Stimulated activated naive CD8-positive, alpha-beta T cell treated with anti-CD3 and anti-CD28 coated beads, Interleukin-15, Interleukin-2, amounts not matched to agents 100 U/mL and 50 U/mL, for 24 hours (primary cell): ENCODE results near the gene FAM72D.
"Not testable (repeated sequence)": the region's sequence is repeated elsewhere in the genome, so short reads cannot be mapped to it uniquely, and the experiment has no call there.

Experiments
- ATAC-seq: fragments of 150-1000 bp; cut with Tn5 transposase; one replicate; pipeline ENCODE4 v1.10.0; 2021
- DNase-seq: peaks from one replicate; pipeline ENCODE4 v3.0.0; 2021

Gene FAM72D

DNA sequence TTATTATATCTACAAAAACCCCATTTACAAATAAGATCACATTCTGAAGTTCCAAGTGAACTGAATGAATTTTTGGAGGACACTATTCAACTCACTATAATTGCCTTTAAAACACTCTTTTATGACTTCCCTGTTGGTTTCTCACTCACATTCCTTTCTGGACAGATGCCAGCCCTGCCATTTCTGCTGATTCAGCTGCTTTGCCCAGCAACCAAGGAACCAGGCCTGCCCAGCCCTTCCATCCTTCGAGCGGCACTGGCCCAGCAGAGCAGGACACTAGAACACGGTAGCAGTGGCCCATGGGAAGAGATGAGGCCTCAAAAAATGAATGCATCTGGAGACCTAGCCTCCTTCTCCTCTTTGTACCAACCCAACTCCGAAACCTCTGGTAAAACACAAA is 50.5 kb downstream of the FAM72D start:
- not testable (repeated sequence) for DNase-seq, ATAC-seq

DNA sequence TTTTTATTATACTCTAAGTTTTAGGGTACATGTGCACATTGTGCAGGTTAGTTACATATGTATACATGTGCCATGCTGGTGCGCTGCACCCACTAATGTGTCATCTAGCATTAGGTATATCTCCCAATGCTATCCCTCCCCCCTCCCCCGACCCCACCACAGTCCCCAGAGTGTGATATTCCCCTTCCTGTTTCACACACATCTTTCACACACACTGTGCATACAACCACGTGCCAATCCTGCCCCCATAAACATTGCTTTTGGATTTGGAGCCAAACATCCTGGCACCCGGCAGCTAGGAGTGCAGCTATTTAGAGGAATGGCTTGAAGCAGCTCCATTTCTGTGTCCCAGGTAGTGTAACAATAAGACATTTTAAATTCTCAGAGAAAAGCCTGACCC is 51.4 kb downstream of the FAM72D start:
- ATAC-seq, DNase-seq: not testable (repeated sequence)

DNA sequence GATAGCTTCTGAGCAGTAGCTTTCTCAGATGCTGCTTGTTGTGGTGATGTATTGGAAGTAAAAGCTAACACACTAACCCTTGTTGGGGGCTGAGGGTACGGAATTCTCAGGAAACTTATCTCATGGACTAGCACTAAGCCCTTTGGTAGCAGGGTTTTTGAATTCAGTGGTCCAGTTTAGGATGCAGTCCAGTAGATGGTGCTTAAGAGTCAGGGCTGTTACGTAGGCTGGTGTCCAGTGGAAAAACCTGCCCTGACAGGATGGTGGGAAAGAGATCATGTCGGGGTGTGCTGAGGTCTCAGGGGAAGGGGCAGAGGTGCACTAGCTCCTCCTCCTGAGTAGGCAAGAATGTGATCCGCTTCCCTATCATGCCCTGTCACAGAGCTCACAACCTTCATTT is 59.6 kb downstream of the FAM72D start:
- not testable (repeated sequence) for ATAC-seq, DNase-seq

GRCh38 chr1:145155873-145156272 is 60.1 kb downstream of the FAM72D start:
- ATAC-seq, DNase-seq: not testable (repeated sequence)

DNA sequence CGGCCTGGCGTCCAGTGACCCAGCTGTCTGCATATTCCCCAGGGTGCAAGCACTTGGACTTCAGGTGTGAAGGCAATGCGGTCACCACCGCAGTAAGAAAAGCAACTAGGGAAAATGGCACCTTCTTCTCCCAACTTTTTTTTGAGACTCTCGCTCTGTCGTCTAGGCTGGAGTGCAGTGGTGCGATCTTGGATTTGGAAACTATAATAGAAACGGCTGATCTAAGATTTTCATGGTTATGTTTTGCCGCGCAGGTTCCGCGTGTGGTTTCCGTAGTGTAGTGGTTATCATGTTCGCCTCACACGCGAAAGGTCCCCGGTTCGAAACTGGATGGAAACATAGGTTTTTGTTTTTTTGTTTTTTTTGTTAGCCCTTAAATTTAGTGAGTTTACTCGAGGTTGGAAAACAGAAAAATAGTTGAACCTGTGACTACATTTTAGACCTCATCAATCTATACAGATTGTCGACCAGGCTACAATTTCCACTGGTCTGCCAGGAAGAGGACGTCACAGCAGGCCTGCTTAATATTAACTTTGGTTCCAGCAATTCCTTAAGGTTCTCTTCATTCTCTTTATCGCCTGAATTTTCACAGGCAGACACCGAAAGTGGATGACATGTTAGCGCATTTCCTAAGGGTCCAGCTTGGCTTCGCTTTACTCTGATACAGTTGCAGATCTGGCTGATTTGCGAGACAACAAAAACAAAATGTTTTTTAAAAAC is 61.3 kb downstream of the FAM72D start:
- peak; percentile 51 for DNase-seq
- not testable (repeated sequence) for ATAC-seq

DNA sequence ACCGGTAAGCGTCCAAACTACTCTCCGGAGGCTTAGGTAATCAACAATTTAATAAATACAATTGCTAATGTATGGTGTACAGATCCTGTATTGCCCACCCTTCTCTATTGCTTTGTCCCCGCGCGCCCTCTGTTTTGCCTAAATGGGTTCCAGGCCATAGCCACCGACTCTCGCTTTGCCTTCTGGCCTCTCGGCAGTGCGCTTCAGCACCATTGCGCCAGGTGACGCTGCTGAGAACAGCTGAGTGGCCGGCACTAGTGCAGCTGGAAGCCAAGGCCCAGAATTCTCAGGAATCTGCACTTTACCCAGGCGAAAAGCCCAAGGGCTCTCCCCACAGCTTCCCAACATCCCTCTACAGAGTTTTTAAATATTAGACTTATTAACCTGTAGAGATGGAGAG is 61.9 kb downstream of the FAM72D start:
- not testable (repeated sequence) for DNase-seq, ATAC-seq

- ATAC-seq, result peak; percentile 92
- DNase-seq, result not testable (repeated sequence)
Measured at GRCh38 chr1:145161046-145161752, 65.4 kb downstream of the FAM72D start.
